ENCODE results near the gene GDI2. TPM values are rescaled to one million over a fixed set of nuclear protein-coding genes. Genes with fewer than 3 reads are reported as not detected.

The GDI2 gene
- total RNA-seq, 1 experiment from 2014 or later: 325 TPM

DNA sequence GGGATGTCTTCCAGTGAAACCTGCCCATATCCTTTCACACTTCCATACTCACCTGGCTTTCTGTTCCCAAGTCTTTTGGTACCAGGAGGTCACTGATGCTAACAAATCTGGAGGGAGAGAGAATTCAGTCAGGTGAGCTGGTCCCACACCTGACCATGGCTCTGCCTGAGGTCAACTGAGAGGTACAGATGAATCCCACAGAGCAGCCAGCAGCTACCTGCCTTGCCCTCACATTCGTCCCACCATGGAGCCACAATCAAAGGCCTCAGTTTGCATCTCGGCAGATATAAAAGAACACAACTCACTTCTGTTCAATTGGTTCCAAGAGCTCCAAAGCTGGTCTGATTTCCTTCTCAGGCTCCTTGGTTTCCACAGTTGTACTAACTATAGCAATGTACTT, 47.0 kb downstream of the GDI2 start:
- Histone ChIP-seq H3K4me1 (ENCODE audit: insufficient read depth, low read length, poor library complexity, severe bottlenecking) (no peaks in the 10 kb centered on the region), H3K9me3 (ENCODE audit: low read depth, low read length, poor library complexity, severe bottlenecking) (no peaks in the 10 kb centered on the region), H3K27me3 (replicated peaks; ENCODE audit: insufficient read depth, low read depth, low read length, poor library complexity) (no peaks in the 10 kb centered on the region), H3K27ac (ENCODE audit: low read depth, low read length, poor library complexity, severe bottlenecking) (no peak overlapping the region), H3K4me3 (ENCODE audit: low read depth, low read length, poor library complexity, severe bottlenecking) (no peak overlapping the region), H3K36me3 (ENCODE audit: insufficient read depth, low read length, poor library complexity, severe bottlenecking) (peaks cover 79% of the 10 kb centered on the region)
- intact Hi-C loops (cut with micrococcal nuclease; ENCODE audit: unreplicated experiment): no loop called here
- TF ChIP-seq, protein P1, sequence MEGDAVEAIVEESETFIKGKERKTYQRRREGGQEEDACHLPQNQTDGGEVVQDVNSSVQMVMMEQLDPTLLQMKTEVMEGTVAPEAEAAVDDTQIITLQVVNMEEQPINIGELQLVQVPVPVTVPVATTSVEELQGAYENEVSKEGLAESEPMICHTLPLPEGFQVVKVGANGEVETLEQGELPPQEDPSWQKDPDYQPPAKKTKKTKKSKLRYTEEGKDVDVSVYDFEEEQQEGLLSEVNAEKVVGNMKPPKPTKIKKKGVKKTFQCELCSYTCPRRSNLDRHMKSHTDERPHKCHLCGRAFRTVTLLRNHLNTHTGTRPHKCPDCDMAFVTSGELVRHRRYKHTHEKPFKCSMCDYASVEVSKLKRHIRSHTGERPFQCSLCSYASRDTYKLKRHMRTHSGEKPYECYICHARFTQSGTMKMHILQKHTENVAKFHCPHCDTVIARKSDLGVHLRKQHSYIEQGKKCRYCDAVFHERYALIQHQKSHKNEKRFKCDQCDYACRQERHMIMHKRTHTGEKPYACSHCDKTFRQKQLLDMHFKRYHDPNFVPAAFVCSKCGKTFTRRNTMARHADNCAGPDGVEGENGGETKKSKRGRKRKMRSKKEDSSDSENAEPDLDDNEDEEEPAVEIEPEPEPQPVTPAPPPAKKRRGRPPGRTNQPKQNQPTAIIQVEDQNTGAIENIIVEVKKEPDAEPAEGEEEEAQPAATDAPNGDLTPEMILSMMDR (conservative IDR thresholded peaks at IDR 0.05; ENCODE audit: low read depth, low read length): no peak
- no peak for TF ChIP-seq EZH2 (IDR thresholded peaks at IDR 0.05; ENCODE audit: borderline replicate concordance, low read depth, low read length, poor library complexity, severe bottlenecking)
- ChIA-PET POLR2A (ENCODE audit: low non-redundant PET) (no interaction called here), CTCF (no interaction called here)
- DNase-seq (ENCODE audit: low spot score): no peak
- BruUV-seq (replicated peaks): no TSS peak

DNA sequence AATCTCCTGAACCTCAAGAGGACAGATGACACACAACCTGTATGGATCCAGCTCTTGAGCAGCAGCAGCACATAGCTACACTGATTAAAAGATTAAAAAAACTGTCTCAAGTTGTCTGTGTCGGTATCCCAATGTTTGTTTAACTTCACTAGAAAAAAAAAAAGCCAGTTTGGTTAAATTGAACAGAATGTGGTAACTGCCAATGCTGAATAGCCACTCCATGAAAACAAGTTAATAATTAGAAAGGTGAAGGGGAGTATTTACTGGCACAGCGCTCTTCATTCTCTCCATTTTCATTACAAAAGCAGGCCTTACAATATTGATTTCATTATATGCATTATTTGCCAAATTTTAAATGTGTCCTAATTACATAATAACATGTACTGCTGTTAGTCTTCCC, 47.6 kb downstream of the GDI2 start:
- BruUV-seq (replicated peaks): no TSS peak
- POLR2A ChIA-PET (ENCODE audit: low non-redundant PET): no interaction called here
- no peak for TF ChIP-seq EZH2 (IDR thresholded peaks at IDR 0.05; ENCODE audit: borderline replicate concordance, low read depth, low read length, poor library complexity, severe bottlenecking)
- TF ChIP-seq, protein P1 (conservative IDR thresholded peaks at IDR 0.05; ENCODE audit: low read depth, low read length): no peak
- no peak for DNase-seq (ENCODE audit: low spot score)
- intact Hi-C loops (cut with micrococcal nuclease; ENCODE audit: unreplicated experiment): no loop called here
- Histone ChIP-seq H3K36me3 (ENCODE audit: insufficient read depth, low read length, poor library complexity, severe bottlenecking) (peaks cover 81% of the 10 kb centered on the region), H3K4me1 (ENCODE audit: insufficient read depth, low read length, poor library complexity, severe bottlenecking) (no peaks in the 10 kb centered on the region), H3K27ac (ENCODE audit: low read depth, low read length, poor library complexity, severe bottlenecking) (no peak overlapping the region), H3K4me3 (ENCODE audit: low read depth, low read length, poor library complexity, severe bottlenecking) (no peak overlapping the region), H3K27me3 (replicated peaks; ENCODE audit: insufficient read depth, low read depth, low read length, poor library complexity) (no peaks in the 10 kb centered on the region), H3K9me3 (ENCODE audit: low read depth, low read length, poor library complexity, severe bottlenecking) (no peaks in the 10 kb centered on the region)
- CTCF ChIA-PET: no interaction called here

DNA sequence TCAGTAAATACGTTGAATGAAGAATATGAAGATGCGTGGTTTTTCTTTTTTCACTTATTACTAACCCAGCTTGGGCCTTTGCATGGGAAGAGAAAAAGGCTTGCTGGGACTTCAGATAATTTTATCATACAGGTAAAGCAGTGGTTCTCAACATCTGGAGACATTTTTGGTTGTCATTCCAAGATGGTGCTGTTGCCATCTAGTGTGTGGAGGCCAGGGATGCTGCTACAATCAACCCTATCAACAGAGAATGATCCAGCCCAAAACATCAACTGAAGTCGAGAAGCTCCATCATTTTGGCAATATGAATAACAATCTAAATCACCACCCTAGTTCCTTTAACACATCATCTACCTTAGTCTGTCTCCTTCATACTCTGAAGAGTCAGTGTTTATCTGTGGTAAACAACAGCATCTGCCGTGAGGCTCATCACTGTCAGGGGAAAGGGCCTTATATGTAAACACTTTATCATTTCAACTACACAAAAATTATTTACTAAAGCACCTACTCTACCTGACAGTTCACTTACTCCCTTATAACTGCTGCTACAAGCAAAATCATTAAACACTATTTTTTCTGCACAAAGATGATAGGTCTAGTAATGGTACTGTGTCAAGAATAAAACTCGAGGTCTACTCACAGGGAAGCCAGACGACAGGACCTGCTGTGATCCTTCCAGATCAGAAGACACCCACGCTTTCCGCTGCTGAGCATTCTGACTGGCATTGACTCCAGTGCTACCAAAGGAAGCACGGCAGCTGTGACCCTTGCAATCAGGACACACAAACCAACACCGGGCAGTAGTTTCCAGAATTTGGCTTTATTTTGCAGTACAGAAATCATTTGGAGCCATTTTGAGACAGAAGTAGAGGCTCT, 48.6 kb downstream of the GDI2 start:
- peaks cover 91% of the 10 kb centered on the region for H3K36me3 ChIP-seq (ENCODE audit: insufficient read depth, low read length, poor library complexity, severe bottlenecking)
- POLR2A ChIA-PET (ENCODE audit: low non-redundant PET): no interaction called here

More for the DNA sequence above, 48.6 kb downstream of the GDI2 start:
- Histone ChIP-seq H3K4me3 (ENCODE audit: low read depth, low read length, poor library complexity, severe bottlenecking) (no peak overlapping the region), H3K27ac (ENCODE audit: low read depth, low read length, poor library complexity, severe bottlenecking) (no peak overlapping the region), H3K27me3 (replicated peaks; ENCODE audit: insufficient read depth, low read depth, low read length, poor library complexity) (no peaks in the 10 kb centered on the region), H3K9me3 (ENCODE audit: low read depth, low read length, poor library complexity, severe bottlenecking) (no peaks in the 10 kb centered on the region), H3K4me1 (ENCODE audit: insufficient read depth, low read length, poor library complexity, severe bottlenecking) (no peaks in the 10 kb centered on the region)
- no TSS peak for BruUV-seq (replicated peaks)
- CTCF ChIA-PET: no interaction called here
- DNase-seq (ENCODE audit: low spot score): no peak
- intact Hi-C loops (cut with micrococcal nuclease; ENCODE audit: unreplicated experiment): no loop called here
- TF ChIP-seq, protein P1 (conservative IDR thresholded peaks at IDR 0.05; ENCODE audit: low read depth, low read length): no peak; the same call in 1 of the 2 replicates
- TF ChIP-seq EZH2 (IDR thresholded peaks at IDR 0.05; ENCODE audit: borderline replicate concordance, low read depth, low read length, poor library complexity, severe bottlenecking): no peak

Measured in A673 (cell line).